ENCODE results near the gene CCNL1.
"Not testable (repeated sequence)": the region's sequence is repeated elsewhere in the genome, so short reads cannot be mapped to it uniquely, and the experiment has no call there.

The CCNL1 gene

DNA sequence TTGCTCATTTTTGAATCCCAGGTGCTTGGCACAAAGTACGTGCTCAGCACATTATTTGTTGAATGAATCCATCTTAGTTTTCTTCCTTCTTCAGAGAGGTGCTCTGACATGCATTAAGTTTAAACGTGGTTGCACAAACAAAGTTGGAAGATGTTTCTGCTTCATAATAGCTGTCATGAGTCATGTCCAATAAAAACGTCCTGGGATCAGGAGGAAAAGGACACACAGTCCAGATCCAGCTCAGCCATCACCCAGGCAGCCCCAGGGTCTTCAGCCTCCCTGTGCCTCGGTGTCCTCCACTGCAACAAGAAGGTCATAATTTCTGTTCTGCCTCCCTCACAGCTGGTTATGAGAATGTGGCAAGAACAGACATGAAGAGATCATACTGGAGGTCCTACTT lies 55.4 kb downstream of the CCNL1 start:
- Histone ChIP-seq H3K27ac (ENCODE audit: insufficient read depth, low read depth, low read length, poor library complexity, severe bottlenecking) (no peak overlapping the region), H3K4me1 (ENCODE audit: control insufficient read depth, insufficient read depth, low read length) (peaks cover 3% of the 10 kb centered on the region), H3K4me3 (ENCODE audit: insufficient read depth, low read depth, low read length) (no peak overlapping the region), H3K36me3 (ENCODE audit: control insufficient read depth, insufficient read depth, low read length) (no peaks in the 10 kb centered on the region), H3K9me3 (ENCODE audit: control insufficient read depth, low read length) (no peaks in the 10 kb centered on the region), H3K27me3 (ENCODE audit: control insufficient read depth, insufficient read depth, low read length, poor library complexity, severe bottlenecking) (no peaks in the 10 kb centered on the region)
- WGBS, 2 experiments, result 68 to 71% methylated on average over 4 of the region's 4 CpGs

DNA sequence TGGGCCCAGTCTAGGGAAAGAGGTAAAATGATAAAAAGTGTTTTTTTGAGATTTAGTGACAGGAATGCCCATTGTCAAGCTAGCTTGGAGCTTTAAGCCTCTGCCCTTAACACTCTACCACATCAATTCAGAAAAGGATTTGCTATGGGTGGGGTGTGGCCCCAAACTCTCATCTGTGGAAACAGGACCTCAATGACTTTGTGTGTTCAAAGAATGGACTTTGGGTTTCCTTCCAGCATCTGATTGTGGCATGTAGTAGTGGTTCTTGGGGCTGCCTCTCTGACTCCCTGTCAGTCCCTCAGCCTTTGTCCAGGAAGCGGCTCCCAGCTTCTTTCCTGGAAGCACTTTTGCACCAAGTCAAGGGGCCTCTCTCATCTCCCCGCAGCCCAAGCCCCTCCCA lies 56.1 kb downstream of the CCNL1 start:
- no peaks in the 10 kb centered on the region for H3K9me3 ChIP-seq (ENCODE audit: control insufficient read depth, low read length)
- WGBS, 2 experiments, result 67 to 79% methylated on average over 2 of the region's 2 CpGs
- peaks cover 3% of the 10 kb centered on the region for H3K4me1 ChIP-seq (ENCODE audit: control insufficient read depth, insufficient read depth, low read length)
- H3K4me3 ChIP-seq (ENCODE audit: insufficient read depth, low read depth, low read length), result no peak overlapping the region
- H3K27ac ChIP-seq (ENCODE audit: insufficient read depth, low read depth, low read length, poor library complexity, severe bottlenecking), result no peak overlapping the region
- no peaks in the 10 kb centered on the region for H3K36me3 ChIP-seq (ENCODE audit: control insufficient read depth, insufficient read depth, low read length)
- no peaks in the 10 kb centered on the region for H3K27me3 ChIP-seq (ENCODE audit: control insufficient read depth, insufficient read depth, low read length, poor library complexity, severe bottlenecking)

GRCh38 chr3:157103280-157103679 lies 56.7 kb downstream of the CCNL1 start:
- H3K36me3 ChIP-seq (ENCODE audit: control insufficient read depth, insufficient read depth, low read length), result no peaks in the 10 kb centered on the region
- 88 to 89% methylated on average over 2 of the region's 2 CpGs for WGBS, 2 experiments
- H3K27me3 ChIP-seq (ENCODE audit: control insufficient read depth, insufficient read depth, low read length, poor library complexity, severe bottlenecking), result no peaks in the 10 kb centered on the region
- no peaks in the 10 kb centered on the region for H3K4me1 ChIP-seq (ENCODE audit: control insufficient read depth, insufficient read depth, low read length)
- H3K27ac ChIP-seq (ENCODE audit: insufficient read depth, low read depth, low read length, poor library complexity, severe bottlenecking), result no peak overlapping the region
- H3K9me3 ChIP-seq (ENCODE audit: control insufficient read depth, low read length), result no peaks in the 10 kb centered on the region
- no peak overlapping the region for H3K4me3 ChIP-seq (ENCODE audit: insufficient read depth, low read depth, low read length)

- not testable (repeated sequence) for H3K9me3 ChIP-seq (ENCODE audit: control insufficient read depth, low read length); H3K27ac ChIP-seq (ENCODE audit: insufficient read depth, low read depth, low read length, poor library complexity, severe bottlenecking); H3K4me3 ChIP-seq (ENCODE audit: insufficient read depth, low read depth, low read length); H3K27me3 ChIP-seq (ENCODE audit: control insufficient read depth, insufficient read depth, low read length, poor library complexity, severe bottlenecking); H3K36me3 ChIP-seq (ENCODE audit: control insufficient read depth, insufficient read depth, low read length); H3K4me1 ChIP-seq (ENCODE audit: control insufficient read depth, insufficient read depth, low read length)
- WGBS, 2 experiments, result 77 to 100% methylated on average over 1 of the region's 1 CpG
Observed at GRCh38 chr3:157102595-157102994, 57.4 kb downstream of the CCNL1 start.

GRCh38 chr3:157102098-157102497 lies 57.8 kb downstream of the CCNL1 start:
- H3K4me1 ChIP-seq (ENCODE audit: control insufficient read depth, insufficient read depth, low read length), result no peaks in the 10 kb centered on the region
- whole genome bisulfite sequencing, 2 experiments, result 81 to 92% methylated on average over 3 of the region's 3 CpGs
- H3K36me3 ChIP-seq (ENCODE audit: control insufficient read depth, insufficient read depth, low read length), result no peaks in the 10 kb centered on the region
- H3K9me3 ChIP-seq (ENCODE audit: control insufficient read depth, low read length), result no peaks in the 10 kb centered on the region
- no peak overlapping the region for H3K4me3 ChIP-seq (ENCODE audit: insufficient read depth, low read depth, low read length)
- H3K27ac ChIP-seq (ENCODE audit: insufficient read depth, low read depth, low read length, poor library complexity, severe bottlenecking), result no peak overlapping the region
- H3K27me3 ChIP-seq (ENCODE audit: control insufficient read depth, insufficient read depth, low read length, poor library complexity, severe bottlenecking), result no peaks in the 10 kb centered on the region

DNA sequence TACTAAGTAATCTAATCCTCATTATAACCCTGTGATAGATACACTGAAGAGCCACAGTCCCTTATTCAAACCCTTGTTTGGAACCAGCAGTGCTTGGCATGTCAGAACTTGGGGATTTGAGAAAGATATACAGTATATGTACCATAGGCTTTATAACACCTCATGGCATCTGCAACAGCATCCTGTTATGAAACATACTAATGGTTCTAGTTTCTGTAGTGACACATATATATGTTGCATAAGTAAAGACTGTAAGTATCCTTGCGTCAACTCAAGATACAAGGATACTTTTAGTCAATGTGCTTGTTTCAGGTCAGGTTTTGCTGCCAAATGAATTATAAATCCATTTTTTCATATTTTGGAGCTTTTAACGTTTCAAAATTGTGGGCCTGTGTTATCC lies 58.5 kb downstream of the CCNL1 start:
- Histone ChIP-seq H3K9me3 (ENCODE audit: control insufficient read depth, low read length) (no peaks in the 10 kb centered on the region), H3K27ac (ENCODE audit: insufficient read depth, low read depth, low read length, poor library complexity, severe bottlenecking) (no peak overlapping the region), H3K36me3 (ENCODE audit: control insufficient read depth, insufficient read depth, low read length) (no peaks in the 10 kb centered on the region), H3K27me3 (ENCODE audit: control insufficient read depth, insufficient read depth, low read length, poor library complexity, severe bottlenecking) (no peaks in the 10 kb centered on the region), H3K4me3 (ENCODE audit: insufficient read depth, low read depth, low read length) (no peak overlapping the region), H3K4me1 (ENCODE audit: control insufficient read depth, insufficient read depth, low read length) (no peaks in the 10 kb centered on the region)
- WGBS, 2 experiments, result 94% methylated on average over 2 of the region's 2 CpGs

- H3K4me1 ChIP-seq (ENCODE audit: control insufficient read depth, insufficient read depth, low read length), result no peaks in the 10 kb centered on the region
- no peaks in the 10 kb centered on the region for H3K9me3 ChIP-seq (ENCODE audit: control insufficient read depth, low read length)
- no peaks in the 10 kb centered on the region for H3K36me3 ChIP-seq (ENCODE audit: control insufficient read depth, insufficient read depth, low read length)
- H3K27ac ChIP-seq (ENCODE audit: insufficient read depth, low read depth, low read length, poor library complexity, severe bottlenecking), result no peak overlapping the region
- 90 to 93% methylated on average over 8 of the region's 8 CpGs for WGBS, 2 experiments
- H3K27me3 ChIP-seq (ENCODE audit: control insufficient read depth, insufficient read depth, low read length, poor library complexity, severe bottlenecking), result no peaks in the 10 kb centered on the region
- H3K4me3 ChIP-seq (ENCODE audit: insufficient read depth, low read depth, low read length), result no peak overlapping the region
Observed at GRCh38 chr3:157100608-157101396, 59.1 kb downstream of the CCNL1 start.

DNA sequence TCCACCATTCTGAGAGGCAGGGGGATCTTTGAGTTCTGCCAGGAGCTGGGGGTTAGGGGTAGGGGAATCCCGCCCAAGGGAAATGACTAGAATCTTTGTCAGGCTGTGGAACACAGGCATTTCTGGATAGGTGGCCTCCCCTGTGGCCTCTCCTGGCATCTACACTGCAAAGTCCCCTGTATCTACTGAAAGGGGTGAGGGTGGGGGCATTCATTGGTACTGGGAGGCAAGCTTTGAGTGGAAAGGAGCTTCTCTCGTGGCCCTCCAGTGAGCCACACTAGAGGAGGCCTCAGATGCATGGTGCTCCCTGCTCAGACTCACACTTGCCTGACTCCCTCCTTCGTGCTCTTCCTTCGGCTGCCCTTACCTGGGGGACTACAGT lies 59.9 kb downstream of the CCNL1 start:
- Histone ChIP-seq H3K4me3 (ENCODE audit: insufficient read depth, low read depth, low read length) (no peak overlapping the region), H3K36me3 (ENCODE audit: control insufficient read depth, insufficient read depth, low read length) (no peaks in the 10 kb centered on the region), H3K9me3 (ENCODE audit: control insufficient read depth, low read length) (no peaks in the 10 kb centered on the region), H3K27me3 (ENCODE audit: control insufficient read depth, insufficient read depth, low read length, poor library complexity, severe bottlenecking) (no peaks in the 10 kb centered on the region), H3K27ac (ENCODE audit: insufficient read depth, low read depth, low read length, poor library complexity, severe bottlenecking) (no peak overlapping the region), H3K4me1 (ENCODE audit: control insufficient read depth, insufficient read depth, low read length) (no peaks in the 10 kb centered on the region)
- 91 to 94% methylated on average over 4 of the region's 4 CpGs for WGBS, 2 experiments

- Histone ChIP-seq H3K27ac (ENCODE audit: insufficient read depth, low read depth, low read length, poor library complexity, severe bottlenecking) (no peak overlapping the region), H3K27me3 (ENCODE audit: control insufficient read depth, insufficient read depth, low read length, poor library complexity, severe bottlenecking) (no peaks in the 10 kb centered on the region), H3K9me3 (ENCODE audit: control insufficient read depth, low read length) (no peaks in the 10 kb centered on the region), H3K36me3 (ENCODE audit: control insufficient read depth, insufficient read depth, low read length) (no peaks in the 10 kb centered on the region), H3K4me3 (ENCODE audit: insufficient read depth, low read depth, low read length) (no peak overlapping the region), H3K4me1 (ENCODE audit: control insufficient read depth, insufficient read depth, low read length) (no peaks in the 10 kb centered on the region)
- WGBS, 2 experiments, result 92 to 94% methylated on average over 10 of the region's 10 CpGs
Observed at GRCh38 chr3:157099326-157100095, 60.4 kb downstream of the CCNL1 start.

GRCh38 chr3:157098823-157099185 lies 61.1 kb downstream of the CCNL1 start:
- H3K36me3 ChIP-seq (ENCODE audit: control insufficient read depth, insufficient read depth, low read length), result no peaks in the 10 kb centered on the region
- no peaks in the 10 kb centered on the region for H3K27me3 ChIP-seq (ENCODE audit: control insufficient read depth, insufficient read depth, low read length, poor library complexity, severe bottlenecking)
- H3K27ac ChIP-seq (ENCODE audit: insufficient read depth, low read depth, low read length, poor library complexity, severe bottlenecking), result no peak overlapping the region
- no peak overlapping the region for H3K4me3 ChIP-seq (ENCODE audit: insufficient read depth, low read depth, low read length)
- no peaks in the 10 kb centered on the region for H3K9me3 ChIP-seq (ENCODE audit: control insufficient read depth, low read length)
- 95 to 96% methylated on average over 3 of the region's 3 CpGs for WGBS, 2 experiments
- no peaks in the 10 kb centered on the region for H3K4me1 ChIP-seq (ENCODE audit: control insufficient read depth, insufficient read depth, low read length)

All from ectodermal cell (in vitro differentiated cells).